GM21786 (cell line): ENCODE data around the gene NKAIN4.

Source experiments
- ATAC-seq: cut with Tn5 transposase; IDR thresholded peaks from one replicate; pipeline ENCODE4 v1.9.1; 2021; ENCODE audit not compliant: unreplicated experiment

Gene NKAIN4

DNA sequence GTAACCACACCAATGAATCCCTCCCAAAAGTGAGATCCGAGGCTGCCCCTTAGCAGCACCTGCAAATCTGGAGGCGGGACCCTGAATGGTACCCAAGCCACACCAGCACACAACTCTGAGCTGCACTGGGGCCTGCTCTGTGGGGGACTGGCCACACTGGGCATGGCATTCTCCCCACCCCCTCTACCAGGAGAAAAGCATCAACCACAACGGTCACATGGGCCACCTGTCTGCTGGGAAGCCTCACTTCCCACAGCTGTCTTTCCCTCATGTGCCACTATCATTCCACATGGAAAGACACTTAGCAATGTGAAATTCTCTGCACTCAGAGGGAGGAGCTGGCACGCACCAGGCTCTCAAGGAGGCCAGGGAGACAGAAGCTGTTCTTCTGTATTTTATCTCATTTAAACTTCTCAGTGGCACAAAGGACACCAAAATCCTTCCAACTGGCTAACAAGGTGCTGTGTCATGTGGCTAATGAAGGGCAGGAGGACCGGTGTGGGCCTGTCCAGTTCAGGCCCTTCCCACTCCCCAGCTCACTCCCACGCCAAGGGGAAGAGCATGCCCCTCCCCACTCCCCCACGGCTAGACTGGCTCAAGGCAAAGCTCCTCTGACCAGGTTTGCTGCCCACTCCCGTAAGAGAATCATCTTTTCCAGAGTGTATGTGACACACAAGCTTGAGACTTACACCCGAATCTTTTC is 57.3 kb downstream of the NKAIN4 start:
- ATAC-seq, result no peak

DNA sequence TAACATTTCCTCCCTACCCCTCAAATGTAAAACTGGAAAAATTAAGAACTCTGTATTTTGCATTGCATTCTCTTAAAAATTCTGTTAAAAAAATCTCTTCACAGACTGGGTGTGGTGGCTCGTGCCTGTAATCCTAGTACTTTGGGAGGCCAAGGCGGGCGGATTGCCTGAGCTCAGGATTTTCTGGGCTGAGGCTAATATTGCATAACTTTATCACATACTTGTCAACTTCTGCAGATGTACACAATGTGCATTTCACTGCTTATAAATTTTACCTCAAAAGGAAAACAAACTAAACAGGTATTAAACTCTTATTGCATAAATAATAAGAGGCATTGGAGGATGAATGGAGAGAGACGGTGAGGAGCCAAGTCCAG is 59.5 kb downstream of the NKAIN4 start:
- no peak for ATAC-seq

DNA sequence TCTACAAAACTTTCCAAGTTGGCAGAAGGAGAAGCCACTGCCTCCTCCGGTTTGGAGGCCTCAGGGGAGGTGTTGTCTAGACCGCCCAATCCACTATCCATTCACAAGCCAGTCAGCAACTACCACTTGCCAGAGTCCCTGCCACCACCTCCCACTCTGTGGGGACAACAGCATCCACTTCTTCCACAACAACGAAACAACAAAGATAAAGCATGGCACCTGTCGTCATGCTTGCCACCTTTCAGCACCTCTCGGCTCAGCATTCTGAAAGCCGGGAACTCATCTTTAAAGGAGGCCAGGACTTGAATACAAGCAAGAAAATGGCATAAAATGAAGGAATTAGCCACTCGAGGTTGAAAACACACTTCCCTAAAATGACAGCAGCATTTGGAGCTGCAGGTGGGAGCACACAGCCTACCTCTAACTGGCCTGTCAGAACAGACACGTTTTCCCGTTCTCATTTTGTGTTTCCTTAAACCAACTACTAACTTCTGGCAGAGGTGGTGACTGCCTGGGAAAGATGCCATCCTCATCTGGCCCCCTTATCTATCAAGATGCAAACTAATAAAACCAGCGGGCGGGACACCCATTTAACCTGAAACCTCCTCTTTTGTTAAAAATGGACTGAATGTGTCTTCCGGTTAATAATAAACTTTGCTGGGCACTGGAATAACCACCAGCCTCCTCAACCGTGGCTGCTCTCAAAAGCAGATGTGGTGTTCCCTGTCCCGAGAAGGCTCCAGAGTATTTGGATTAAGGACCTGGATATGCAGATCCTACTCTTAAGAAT is 60.1 kb downstream of the NKAIN4 start:
- ATAC-seq, result no peak

DNA sequence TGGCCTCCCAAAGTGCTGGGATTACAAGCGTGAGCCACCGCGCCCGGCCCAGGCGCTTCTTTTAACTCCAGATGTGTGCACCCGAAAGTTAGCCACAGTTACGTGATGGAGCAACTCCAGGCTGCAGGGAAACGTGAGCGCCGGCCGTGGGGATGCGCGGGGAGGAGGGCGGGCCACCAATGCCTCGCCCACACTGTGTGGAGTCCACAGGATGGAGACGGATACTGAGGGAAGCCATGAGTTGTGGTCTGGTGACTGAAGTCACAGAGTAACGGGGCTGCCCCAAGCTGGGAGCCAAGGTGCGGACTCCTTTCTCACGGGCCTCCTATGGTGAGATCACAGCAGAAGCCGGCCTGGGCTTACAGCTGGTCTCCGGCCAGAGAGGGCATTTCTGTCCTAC is 61.5 kb downstream of the NKAIN4 start:
- ATAC-seq, result no peak

DNA sequence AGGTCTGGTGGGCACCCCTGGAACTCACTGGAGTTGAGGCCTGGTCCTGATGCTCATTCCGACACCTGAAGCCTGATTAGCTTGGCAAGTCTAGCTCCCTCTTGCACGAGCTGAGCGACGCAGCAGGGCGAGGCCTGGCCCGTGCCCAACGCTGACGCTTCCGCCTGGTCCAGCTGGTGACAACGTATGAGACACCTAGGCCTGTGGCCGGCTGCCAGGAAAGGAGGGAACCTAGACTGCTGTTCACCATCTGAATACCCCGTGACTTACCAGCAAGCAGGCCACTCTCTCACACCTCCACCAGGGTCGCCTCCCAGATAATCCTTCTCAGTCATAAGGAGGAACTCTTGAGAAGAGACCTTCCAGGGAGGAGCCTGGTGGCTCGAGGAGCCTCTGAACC is 62.9 kb downstream of the NKAIN4 start:
- no peak for ATAC-seq

DNA sequence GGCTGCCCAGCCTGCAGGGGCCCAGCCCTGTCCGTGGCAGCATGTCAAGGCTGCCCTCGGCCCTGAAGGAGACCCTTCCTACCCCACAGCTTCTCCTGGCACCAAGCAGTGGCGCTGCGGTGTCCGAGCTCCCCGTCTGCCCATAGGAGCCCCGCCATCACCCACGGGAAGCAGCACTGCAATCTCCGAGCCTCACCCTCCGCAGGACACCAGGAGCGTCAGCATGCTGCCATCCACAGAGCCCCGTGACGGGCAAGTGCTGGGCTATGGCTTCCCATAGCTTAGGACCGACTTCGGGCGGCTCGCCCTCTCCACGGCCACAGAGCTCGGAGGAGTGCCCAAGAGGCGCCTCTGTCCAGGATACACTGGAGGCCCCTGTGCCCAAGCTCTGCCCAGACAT is 63.4 kb downstream of the NKAIN4 start:
- no peak for ATAC-seq
